PC-9 (cell line): Measurements from ENCODE around the gene KDM4B. TPM values are rescaled to one million over a fixed set of nuclear protein-coding genes. Genes with fewer than 3 reads are reported as not detected.

Experiments used
- BruUV-seq: library from RNA; stranded (reverse); fragments of 400-500 nt; replicated peaks from 2 replicates; lab custom pipeline; 2021; lab: Mats Ljungman, UMichigan
- CTCF ChIA-PET: fragments of 300-600 bp; sonication (Branson Sonifier 250); formaldehyde crosslinking; loops from one replicate; lab custom pipeline; 2022; ENCODE audit warnings: antibody characterized with exemption; lab: Charles Lee
- POLR2A ChIA-PET: fragments of 300-600 bp; sonication (Branson Sonifier 250); formaldehyde crosslinking; loops from one replicate; lab custom pipeline; 2022; ENCODE audit warnings: antibody characterized with exemption; ENCODE audit not compliant: unreplicated experiment; lab: Charles Lee
- DNase-seq, 2 experiments: peaks; one replicate each; pipeline versions ENCODE4 v3.0.0 to v3.0.0-alpha.2; 2015 to 2022; ENCODE audit warnings: mixed read lengths in 1 of 2
- H2AFZ ChIP-seq: fragments of 200-600 bp; sonication (generic); 2 replicates; pipeline ENCODE4 v1.8.1; 2017; ENCODE audit warnings: antibody characterized with exemption
- H3F3A ChIP-seq: fragments of 200-600 bp; sonication (generic); 2 replicates; pipeline ENCODE4 v1.8.1; 2017; ENCODE audit warnings: antibody characterized with exemption, mild to moderate bottlenecking, low read depth; ENCODE audit not compliant: insufficient read depth
- H3K27ac ChIP-seq: fragments of 200-600 bp; sonication (generic); 2 replicates; pipeline ENCODE4 v1.6.1; 2016; ENCODE audit warnings: mixed run types
- H3K27me3 ChIP-seq: fragments of 200-600 bp; sonication (generic); 2 replicates; pipeline ENCODE4 v1.6.1; 2016; ENCODE audit warnings: low read depth, mixed run types; ENCODE audit not compliant: insufficient read depth
- H3K36me3 ChIP-seq: fragments of 200-600 bp; sonication (generic); 2 replicates; pipeline ENCODE4 v1.6.1; 2016; ENCODE audit warnings: low read depth, mixed run types
- H3K4me1 ChIP-seq: fragments of 200-600 bp; sonication (generic); replicated peaks from 2 replicates; pipeline ENCODE4 v1.6.1; 2016; ENCODE audit warnings: mixed run types; ENCODE audit not compliant: insufficient read depth
- H3K4me2 ChIP-seq: fragments of 200-600 bp; sonication (generic); 2 replicates; pipeline ENCODE4 v1.6.1; 2017; ENCODE audit warnings: mixed run types
- H3K4me3 ChIP-seq: fragments of 200-600 bp; sonication (generic); 2 replicates; pipeline ENCODE4 v1.6.1; 2016; ENCODE audit warnings: mixed run types
- H3K79me2 ChIP-seq: fragments of 200-600 bp; sonication (generic); 2 replicates; pipeline ENCODE4 v1.6.1; 2017; ENCODE audit warnings: low read depth, mixed run types
- H3K9me2 ChIP-seq: fragments of 200-600 bp; sonication (generic); 2 replicates; pipeline ENCODE4 v1.8.1; 2017; ENCODE audit warnings: mild to moderate bottlenecking; ENCODE audit not compliant: insufficient read depth
- H3K9me3 ChIP-seq: fragments of 200-600 bp; sonication (generic); 2 replicates; pipeline ENCODE4 v1.8.1; 2016; ENCODE audit warnings: low read depth; ENCODE audit not compliant: insufficient read depth
- H4K20me1 ChIP-seq: fragments of 200-600 bp; sonication (generic); 2 replicates; pipeline ENCODE4 v1.8.1; 2017; ENCODE audit not compliant: insufficient read depth
- EZH2 ChIP-seq: fragments of 200-600 bp; sonication (generic); IDR thresholded peaks from 2 replicates; pipeline ENCODE4 v1.8.0; 2017; ENCODE audit warnings: antibody characterized with exemption, low read depth
- intact Hi-C: fragments of 100-400 bp; cut with micrococcal nuclease; formaldehyde crosslinking; loops from one replicate; pipeline ENCODE4 v1.10.0; 2022; ENCODE audit not compliant: unreplicated experiment
- total RNA-seq: library from RNA; stranded (reverse); gene quantifications from 2 replicates; pipeline ENCODE4 v1.2.3, GENCODE V29; 2021
- TF ChIP-seq, protein P1 (sequence below): fragments of 200-600 bp; sonication (generic); conservative IDR thresholded peaks from 2 replicates; pipeline ENCODE4 v1.6.1; 2017; ENCODE audit warnings: mixed run types, antibody characterized with exemption, mild to moderate bottlenecking, moderate library complexity

The KDM4B gene
- total RNA-seq, 1 experiment from 2014 or later: 19.5 TPM

DNA sequence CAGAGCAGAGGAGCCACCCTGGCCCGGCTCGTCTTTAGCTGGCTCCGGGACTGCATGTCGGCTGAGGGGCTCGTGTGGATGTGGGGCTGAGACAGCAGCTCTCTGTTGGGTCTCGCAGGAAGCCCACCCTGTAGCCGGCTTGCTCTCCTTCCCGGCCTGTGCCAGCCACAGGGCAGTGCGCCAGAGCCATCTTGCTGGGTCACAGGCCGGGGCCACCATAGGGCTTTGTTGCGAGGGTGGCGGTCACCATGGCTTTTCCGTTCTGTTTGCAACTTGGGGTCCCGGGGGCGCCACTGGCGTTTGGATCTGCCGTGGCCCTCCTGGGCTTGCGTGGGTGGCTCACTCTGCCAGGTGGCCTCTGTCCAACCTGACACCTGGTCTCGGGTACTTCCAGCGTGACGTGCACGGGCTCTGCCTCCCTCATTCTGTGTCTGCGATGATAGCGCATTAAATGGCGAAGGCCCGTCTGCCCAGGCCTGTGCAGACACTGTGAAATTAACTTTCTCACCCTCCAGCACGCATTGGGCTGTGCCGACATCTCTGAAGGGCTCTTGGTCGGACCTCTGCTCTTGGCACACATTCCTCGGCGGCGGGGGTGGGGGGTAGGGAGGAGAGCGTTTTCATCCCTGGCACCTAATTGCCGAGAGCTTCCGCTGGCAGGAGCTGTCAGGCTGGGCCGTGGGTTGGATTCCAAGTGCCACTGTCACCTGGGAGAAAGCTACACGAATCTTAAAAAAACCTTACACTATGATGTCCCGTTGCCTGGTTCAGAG is 95.1 kb downstream of the KDM4B start:
- no TSS peak for BruUV-seq
- Histone ChIP-seq H3K4me2 (no peak overlapping the region), H3K27me3 (no peaks in the 10 kb centered on the region), H2AFZ (no peak overlapping the region), H3K36me3 (no peaks in the 10 kb centered on the region), H3F3A (no peaks in the 10 kb centered on the region), H4K20me1 (no peaks in the 10 kb centered on the region), H3K27ac (no peak overlapping the region), H3K4me3 (no peak overlapping the region), H3K4me1 (no peaks in the 10 kb centered on the region), H3K79me2 (no peaks in the 10 kb centered on the region), H3K9me2 (no peaks in the 10 kb centered on the region), H3K9me3 (no peaks in the 10 kb centered on the region)
- ChIA-PET CTCF (no interaction called here), POLR2A (no interaction called here)
- intact Hi-C loops: no loop called here
- no peak for DNase-seq
- TF ChIP-seq, protein P1, sequence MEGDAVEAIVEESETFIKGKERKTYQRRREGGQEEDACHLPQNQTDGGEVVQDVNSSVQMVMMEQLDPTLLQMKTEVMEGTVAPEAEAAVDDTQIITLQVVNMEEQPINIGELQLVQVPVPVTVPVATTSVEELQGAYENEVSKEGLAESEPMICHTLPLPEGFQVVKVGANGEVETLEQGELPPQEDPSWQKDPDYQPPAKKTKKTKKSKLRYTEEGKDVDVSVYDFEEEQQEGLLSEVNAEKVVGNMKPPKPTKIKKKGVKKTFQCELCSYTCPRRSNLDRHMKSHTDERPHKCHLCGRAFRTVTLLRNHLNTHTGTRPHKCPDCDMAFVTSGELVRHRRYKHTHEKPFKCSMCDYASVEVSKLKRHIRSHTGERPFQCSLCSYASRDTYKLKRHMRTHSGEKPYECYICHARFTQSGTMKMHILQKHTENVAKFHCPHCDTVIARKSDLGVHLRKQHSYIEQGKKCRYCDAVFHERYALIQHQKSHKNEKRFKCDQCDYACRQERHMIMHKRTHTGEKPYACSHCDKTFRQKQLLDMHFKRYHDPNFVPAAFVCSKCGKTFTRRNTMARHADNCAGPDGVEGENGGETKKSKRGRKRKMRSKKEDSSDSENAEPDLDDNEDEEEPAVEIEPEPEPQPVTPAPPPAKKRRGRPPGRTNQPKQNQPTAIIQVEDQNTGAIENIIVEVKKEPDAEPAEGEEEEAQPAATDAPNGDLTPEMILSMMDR: no peak
- no peak for TF ChIP-seq EZH2

DNA sequence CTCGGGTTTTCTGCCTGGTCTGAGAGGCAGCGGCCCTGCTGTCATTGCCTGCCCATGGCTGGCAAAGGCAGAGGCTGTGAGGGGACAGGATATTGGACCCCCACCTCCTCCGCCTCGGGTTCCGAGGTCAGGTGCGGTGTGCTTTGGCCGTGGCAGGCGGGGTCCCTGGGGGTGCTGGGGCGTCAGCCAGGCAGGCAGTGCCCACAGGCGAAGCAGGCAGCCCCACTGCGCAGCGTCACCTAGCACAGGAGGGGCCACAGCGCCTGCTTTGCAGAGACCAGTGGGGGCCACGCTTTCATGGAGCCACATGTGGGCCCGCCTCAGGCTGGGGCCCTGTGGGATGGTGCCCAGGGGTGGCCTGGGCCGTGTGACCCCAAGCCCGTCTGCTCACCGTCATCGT is 96.0 kb downstream of the KDM4B start:
- H3K9me3 ChIP-seq: no peaks in the 10 kb centered on the region
- intact Hi-C loops: no loop called here
- no peaks in the 10 kb centered on the region for H3K27me3 ChIP-seq
- H2AFZ ChIP-seq: no peak overlapping the region
- no peaks in the 10 kb centered on the region for H3K4me1 ChIP-seq
- TF ChIP-seq, protein P1: no peak
- TF ChIP-seq EZH2: no peak
- no peaks in the 10 kb centered on the region for H4K20me1 ChIP-seq
- no peak overlapping the region for H3K4me3 ChIP-seq
- no peaks in the 10 kb centered on the region for H3K36me3 ChIP-seq
- no peaks in the 10 kb centered on the region for H3K79me2 ChIP-seq
- POLR2A ChIA-PET: no interaction called here
- no TSS peak for BruUV-seq
- CTCF ChIA-PET: no interaction called here
- DNase-seq: no peak
- H3F3A ChIP-seq: no peaks in the 10 kb centered on the region
- no peaks in the 10 kb centered on the region for H3K9me2 ChIP-seq
- no peak overlapping the region for H3K27ac ChIP-seq
- no peak overlapping the region for H3K4me2 ChIP-seq

DNA sequence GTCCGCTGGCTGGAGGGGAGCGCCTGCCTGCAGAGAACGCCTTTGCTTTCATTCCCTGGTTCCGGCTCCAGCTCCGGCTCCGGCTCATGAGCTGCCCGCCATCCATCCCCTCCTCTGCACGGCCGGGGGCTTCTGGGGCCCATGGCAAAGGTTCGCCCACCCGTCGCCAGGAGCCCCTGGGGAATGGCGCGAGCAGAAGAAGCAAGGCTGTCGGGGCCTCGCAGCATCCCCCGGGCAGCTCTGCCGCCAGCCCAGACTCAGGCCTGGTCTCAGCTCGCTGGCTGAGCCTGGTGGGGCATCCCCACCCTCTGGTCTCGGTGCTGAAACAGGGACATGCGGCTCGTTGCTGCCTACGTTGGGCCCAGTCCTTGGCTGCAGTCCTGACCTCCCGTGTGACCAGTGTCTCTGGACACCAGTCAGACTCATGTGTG is 96.8 kb downstream of the KDM4B start:
- CTCF ChIA-PET: no interaction called here
- H3K9me3 ChIP-seq: no peaks in the 10 kb centered on the region
- no peaks in the 10 kb centered on the region for H3K4me1 ChIP-seq
- DNase-seq: no peak
- no peaks in the 10 kb centered on the region for H3F3A ChIP-seq
- POLR2A ChIA-PET: no interaction called here
- H2AFZ ChIP-seq: no peak overlapping the region
- H3K79me2 ChIP-seq: no peaks in the 10 kb centered on the region
- no peaks in the 10 kb centered on the region for H3K27me3 ChIP-seq
- H3K36me3 ChIP-seq: no peaks in the 10 kb centered on the region
- TF ChIP-seq EZH2: no peak
- TF ChIP-seq, protein P1: no peak
- H3K4me2 ChIP-seq: no peak overlapping the region
- no peaks in the 10 kb centered on the region for H3K9me2 ChIP-seq
- no peak overlapping the region for H3K27ac ChIP-seq
- H3K4me3 ChIP-seq: no peak overlapping the region
- intact Hi-C loops: no loop called here
- H4K20me1 ChIP-seq: no peaks in the 10 kb centered on the region
- BruUV-seq: no TSS peak
